ENCODE results near the gene SLC47A2.

DNA sequence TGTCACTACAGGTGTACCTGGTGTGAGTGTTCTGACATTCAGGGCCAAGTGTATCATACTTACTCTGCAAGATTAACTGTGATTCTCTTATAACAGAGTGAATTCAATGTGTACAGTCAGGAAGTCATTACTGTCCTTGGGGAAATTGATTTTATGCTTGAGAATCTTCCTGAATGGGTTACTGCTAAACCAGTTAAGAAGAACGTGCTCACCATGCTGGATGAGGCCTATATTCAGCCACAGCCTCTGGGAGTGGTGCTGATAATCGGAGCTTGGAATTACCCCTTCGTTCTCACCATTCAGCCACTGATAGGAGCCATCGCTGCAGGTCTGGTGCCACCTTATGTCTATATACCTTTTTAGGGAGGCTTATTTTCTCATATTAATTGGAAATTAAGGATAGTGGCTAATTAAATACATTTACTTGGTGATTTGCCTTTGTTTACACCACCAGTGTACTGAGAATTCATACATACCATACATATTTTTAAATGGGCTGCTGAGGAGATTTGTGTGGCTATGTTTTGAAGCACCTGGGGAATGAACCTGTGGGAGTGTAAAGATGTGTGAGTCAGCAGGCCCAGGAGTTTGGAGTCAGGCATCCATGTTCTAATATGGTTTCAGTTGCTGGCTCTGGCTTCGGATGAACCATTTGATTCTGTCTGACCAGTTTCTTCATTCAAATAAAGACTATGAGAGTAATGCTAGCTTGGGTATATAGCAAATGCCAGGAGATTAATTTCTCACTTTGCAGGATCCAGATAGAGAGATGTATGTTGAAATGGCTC is 64.7 kb downstream of the SLC47A2 start:
- TF ChIP-seq SMARCB1 (IDR thresholded peaks at IDR 0.05; ENCODE audit: insufficient read length, low read depth), result no peak
- no peak for TF ChIP-seq BDP1 (IDR thresholded peaks at IDR 0.05; ENCODE audit: insufficient read depth, insufficient read length)
- no peak for TF ChIP-seq JUNB (CRISPR knock-in tag; conservative IDR thresholded peaks at IDR 0.05)
- TF ChIP-seq, protein P1, sequence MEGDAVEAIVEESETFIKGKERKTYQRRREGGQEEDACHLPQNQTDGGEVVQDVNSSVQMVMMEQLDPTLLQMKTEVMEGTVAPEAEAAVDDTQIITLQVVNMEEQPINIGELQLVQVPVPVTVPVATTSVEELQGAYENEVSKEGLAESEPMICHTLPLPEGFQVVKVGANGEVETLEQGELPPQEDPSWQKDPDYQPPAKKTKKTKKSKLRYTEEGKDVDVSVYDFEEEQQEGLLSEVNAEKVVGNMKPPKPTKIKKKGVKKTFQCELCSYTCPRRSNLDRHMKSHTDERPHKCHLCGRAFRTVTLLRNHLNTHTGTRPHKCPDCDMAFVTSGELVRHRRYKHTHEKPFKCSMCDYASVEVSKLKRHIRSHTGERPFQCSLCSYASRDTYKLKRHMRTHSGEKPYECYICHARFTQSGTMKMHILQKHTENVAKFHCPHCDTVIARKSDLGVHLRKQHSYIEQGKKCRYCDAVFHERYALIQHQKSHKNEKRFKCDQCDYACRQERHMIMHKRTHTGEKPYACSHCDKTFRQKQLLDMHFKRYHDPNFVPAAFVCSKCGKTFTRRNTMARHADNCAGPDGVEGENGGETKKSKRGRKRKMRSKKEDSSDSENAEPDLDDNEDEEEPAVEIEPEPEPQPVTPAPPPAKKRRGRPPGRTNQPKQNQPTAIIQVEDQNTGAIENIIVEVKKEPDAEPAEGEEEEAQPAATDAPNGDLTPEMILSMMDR (IDR thresholded peaks at IDR 0.05 in 2 of 3, conservative IDR thresholded peaks at IDR 0.05 in 1 of 3; ENCODE audit: insufficient read depth in 2 of 3, low read depth in 1 of 3, low read length in 3 of 3), result no peak
- TF ChIP-seq BACH1 (tag; IDR thresholded peaks at IDR 0.05), result no peak
- no peak for TF ChIP-seq NCOA1 (IDR thresholded peaks at IDR 0.05; ENCODE audit: low read depth)
- TF ChIP-seq, protein P2, sequence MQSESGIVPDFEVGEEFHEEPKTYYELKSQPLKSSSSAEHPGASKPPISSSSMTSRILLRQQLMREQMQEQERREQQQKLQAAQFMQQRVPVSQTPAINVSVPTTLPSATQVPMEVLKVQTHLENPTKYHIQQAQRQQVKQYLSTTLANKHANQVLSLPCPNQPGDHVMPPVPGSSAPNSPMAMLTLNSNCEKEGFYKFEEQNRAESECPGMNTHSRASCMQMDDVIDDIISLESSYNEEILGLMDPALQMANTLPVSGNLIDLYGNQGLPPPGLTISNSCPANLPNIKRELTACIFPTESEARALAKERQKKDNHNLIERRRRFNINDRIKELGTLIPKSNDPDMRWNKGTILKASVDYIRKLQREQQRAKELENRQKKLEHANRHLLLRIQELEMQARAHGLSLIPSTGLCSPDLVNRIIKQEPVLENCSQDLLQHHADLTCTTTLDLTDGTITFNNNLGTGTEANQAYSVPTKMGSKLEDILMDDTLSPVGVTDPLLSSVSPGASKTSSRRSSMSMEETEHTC (IDR thresholded peaks at IDR 0.05), result no peak
- no peak for TF ChIP-seq ZNF274 (IDR thresholded peaks at IDR 0.05; ENCODE audit: borderline replicate concordance, low read depth, low read length)
- no peak for TF ChIP-seq YY1 (IDR thresholded peaks at IDR 0.05; ENCODE audit: borderline replicate concordance in 1 of 3, control insufficient read depth in 1 of 3, extremely low read depth in 1 of 3, insufficient read depth in 3 of 3, insufficient read length in 1 of 3, insufficient replicate concordance in 2 of 3, low read depth in 1 of 3, low read length in 2 of 3)
- no peak for TF ChIP-seq FOXK1 (CRISPR knock-in tag; IDR thresholded peaks at IDR 0.05; ENCODE audit: borderline replicate concordance)
- no peak for TF ChIP-seq EZH2 (IDR thresholded peaks at IDR 0.05; ENCODE audit: borderline replicate concordance, low read depth, low read length)
- no peak for TF ChIP-seq TAF1 (IDR thresholded peaks at IDR 0.05; ENCODE audit: control insufficient read depth, extremely low read depth, insufficient read depth, low read length, severe bottlenecking)
